ENCODE measurements around the gene NOL3.
A peak's percentile ranks its signal among the peaks of the same experiment; 100 is the strongest.

Gene NOL3

GRCh38 chr16:67173323-67173722 is 3.0 kb downstream of the NOL3 start:
- no peak for DNase-seq

- peak; percentile 52 for DNase-seq
Measured at GRCh38 chr16:67173808-67174705, 3.7 kb downstream of the NOL3 start.

- no peak for DNase-seq
Measured at GRCh38 chr16:67174706-67175231, 4.4 kb downstream of the NOL3 start.

GRCh38 chr16:67176662-67177061 is 6.3 kb downstream of the NOL3 start:
- no peak for DNase-seq

- DNase-seq = peak; percentile 72
Measured at GRCh38 chr16:67177743-67178699, 7.7 kb downstream of the NOL3 start.

GRCh38 chr16:67179421-67180080 is 9.2 kb downstream of the NOL3 start:
- no peak for DNase-seq

GRCh38 chr16:67180166-67180565 is 9.8 kb downstream of the NOL3 start:
- no peak for DNase-seq

GRCh38 chr16:67181346-67181745 is 11.0 kb downstream of the NOL3 start:
- DNase-seq = no peak

GRCh38 chr16:67182288-67182687 is 11.9 kb downstream of the NOL3 start:
- no peak for DNase-seq

GRCh38 chr16:67183284-67183626 is 12.9 kb downstream of the NOL3 start:
- no peak for DNase-seq

GRCh38 chr16:67183627-67184452 is 13.5 kb downstream of the NOL3 start, which contains the start of gene MATCAP1:
MATCAP1 (minus strand) TSS chr16:67183963; CDS start chr16:67180610, 3,353 bp downstream.
- peak; percentile 97 for DNase-seq

- peak; percentile 48 for DNase-seq
Measured at GRCh38 chr16:67184453-67184994, 14.2 kb downstream of the NOL3 start.

GRCh38 chr16:67184995-67185650 is 14.8 kb downstream of the NOL3 start:
- peak; percentile 67 for DNase-seq

- DNase-seq = no peak
Measured at GRCh38 chr16:67185651-67186134, 15.4 kb downstream of the NOL3 start.

- no peak for DNase-seq
Measured at GRCh38 chr16:67186550-67186950, 16.2 kb downstream of the NOL3 start.

- DNase-seq = no peak
Measured at GRCh38 chr16:67187175-67187890, 17.0 kb downstream of the NOL3 start.

- DNase-seq = no peak
Measured at GRCh38 chr16:67188323-67188722, 18.0 kb downstream of the NOL3 start.

- no peak for DNase-seq
Measured at GRCh38 chr16:67188798-67189197, 18.5 kb downstream of the NOL3 start.

- no peak for DNase-seq
Measured at GRCh38 chr16:67190041-67190440, 19.7 kb downstream of the NOL3 start, which contains the start of gene EXOC3L1. EXOC3L1 (minus strand) TSS chr16:67190136; CDS start chr16:67189676, 460 bp downstream.
